AG09309 (cell line): ENCODE results near the gene SLC13A4.
A peak's percentile ranks its signal among the peaks of the same experiment; 100 is the strongest.
"Not testable (repeated sequence)": the region's sequence is repeated elsewhere in the genome, so short reads cannot be mapped to it uniquely, and the experiment has no call there.

Experiments
- DNase-seq: peaks from one replicate; pipeline ENCODE4 v3.0.0-alpha.2; 2010; ENCODE audit warnings: low read depth
- H3K4me3 ChIP-seq: 2 replicates; pipeline ENCODE4 v1.5.1; 2011; ENCODE audit warnings: mild to moderate bottlenecking, low read depth, low read length, moderate library complexity; ENCODE audit not compliant: control insufficient read depth
- CTCF ChIP-seq: IDR thresholded peaks from 2 replicates; pipeline ENCODE4 v1.5.1; 2011; ENCODE audit warnings: mild to moderate bottlenecking, low read depth, low read length, inconsistent platforms; ENCODE audit not compliant: insufficient read depth, control insufficient read depth; ENCODE audit errors: missing control alignments

Gene SLC13A4

DNA sequence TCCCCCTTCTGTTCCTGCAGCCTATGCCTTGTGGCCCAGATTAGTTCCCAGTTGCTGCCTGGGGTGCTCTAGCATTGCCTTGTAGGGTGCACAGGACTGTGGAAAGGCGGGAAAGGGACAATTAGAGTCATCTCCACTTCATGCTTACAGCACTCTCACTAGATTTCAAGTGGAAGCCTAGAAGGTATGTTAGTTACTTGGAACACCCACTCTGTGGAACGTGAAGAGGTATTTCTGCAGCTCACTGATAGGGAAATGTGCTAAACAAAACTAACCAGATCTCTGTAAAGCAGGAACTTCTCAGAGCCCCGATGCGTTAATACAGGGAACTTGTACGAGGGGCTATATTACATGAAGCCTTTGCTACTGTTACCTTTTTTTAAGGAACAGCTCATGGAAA lies 46.2 kb downstream of the SLC13A4 start:
- TF ChIP-seq CTCF = no peak
- H3K4me3 ChIP-seq = no peak overlapping the region
- no peak for DNase-seq

- H3K4me3 ChIP-seq = no peak overlapping the region
- no peak for TF ChIP-seq CTCF
- no peak for DNase-seq
These were observed 49.1 kb downstream of the SLC13A4 start for GRCh38 chr7:135678612-135679575.

DNA sequence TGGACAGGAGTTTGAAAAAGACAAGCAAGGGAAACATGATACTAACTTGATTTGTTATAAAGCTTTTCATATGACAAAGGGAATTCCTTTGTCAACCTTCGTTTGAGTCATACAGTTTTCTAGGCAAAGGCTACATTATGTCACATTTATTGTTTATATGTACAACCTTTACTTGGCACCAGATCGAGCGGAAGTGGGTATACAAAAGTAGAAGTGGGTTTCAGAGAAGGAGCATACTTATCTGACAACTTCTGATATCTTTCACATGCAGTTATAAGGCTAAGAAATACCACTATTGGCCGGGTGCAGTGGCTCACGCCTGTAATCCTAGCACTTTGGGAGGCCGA lies 54.7 kb downstream of the SLC13A4 start:
- no peak for TF ChIP-seq CTCF
- DNase-seq = no peak
- H3K4me3 ChIP-seq = no peak overlapping the region

- no peak overlapping the region for H3K4me3 ChIP-seq
- peak; percentile 88 for TF ChIP-seq CTCF
- no peak for DNase-seq
These were observed 55.2 kb downstream of the SLC13A4 start for GRCh38 chr7:135672560-135673359.

DNA sequence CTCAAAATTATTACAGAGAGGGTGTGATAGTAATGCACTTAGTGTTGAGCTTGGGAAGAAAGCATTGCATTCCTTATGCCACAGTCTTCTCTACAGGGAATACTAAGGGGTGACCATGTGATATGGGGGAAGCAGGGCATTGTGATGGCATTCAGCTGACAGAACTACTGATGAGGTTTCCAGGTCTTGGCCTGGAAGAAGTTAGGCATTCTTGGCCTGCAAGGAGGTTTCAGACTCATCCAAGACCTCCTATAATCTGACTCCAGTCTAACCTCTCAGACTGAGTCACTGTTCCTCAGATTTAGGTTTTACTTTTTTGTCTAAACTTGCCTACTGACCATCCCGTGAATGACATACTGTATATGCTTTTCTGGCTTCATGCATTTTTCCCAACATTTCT lies 57.8 kb downstream of the SLC13A4 start:
- DNase-seq = no peak
- no peak for TF ChIP-seq CTCF

DNA sequence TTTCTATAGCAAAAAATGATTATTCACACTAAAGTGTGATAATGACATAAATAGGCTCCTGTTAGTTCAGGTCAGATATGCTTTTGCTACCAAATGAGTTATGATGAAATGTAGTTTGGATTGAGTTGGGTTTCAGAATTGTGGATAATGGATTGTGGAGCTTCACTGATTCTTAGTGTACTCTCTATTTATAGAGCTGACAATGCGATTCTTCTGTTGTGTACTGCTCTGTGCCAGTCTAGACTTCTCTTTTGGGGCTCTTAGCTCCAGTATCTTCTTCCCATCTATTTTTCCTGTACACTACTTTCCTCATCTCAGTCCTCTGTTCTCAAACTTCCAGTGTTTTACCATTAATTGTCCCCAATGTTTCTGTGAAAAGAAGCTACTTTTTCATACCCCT lies 58.2 kb downstream of the SLC13A4 start:
- no peak for TF ChIP-seq CTCF
- H3K4me3 ChIP-seq = no peak overlapping the region
- no peak for DNase-seq

More for the DNA sequence above, 57.8 kb downstream of the SLC13A4 start:
- H3K4me3 ChIP-seq = no peak overlapping the region

DNA sequence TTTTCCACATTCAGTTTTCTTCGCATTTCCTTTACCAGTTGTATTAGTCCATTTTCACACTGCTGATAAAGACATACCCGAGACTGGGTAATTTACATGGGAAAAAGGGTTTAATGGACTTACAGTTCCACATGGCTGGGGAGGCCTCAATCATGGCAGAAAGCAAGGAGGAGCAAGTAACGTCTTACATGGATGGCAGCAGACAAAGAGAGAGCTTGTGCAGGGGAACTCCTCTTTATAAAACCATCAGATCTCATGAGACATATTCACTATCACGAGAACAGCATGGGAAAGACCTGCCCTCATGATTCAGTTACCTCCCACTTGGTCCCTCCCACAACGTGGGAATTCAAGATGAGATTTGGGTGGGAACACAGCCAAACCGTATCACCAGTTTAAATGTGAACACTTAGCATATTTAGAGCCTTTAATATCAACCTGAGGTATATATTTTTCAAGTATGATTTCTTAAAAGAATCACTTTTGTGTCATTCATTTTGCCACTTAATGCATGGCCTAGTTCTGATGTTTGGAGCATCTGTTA lies 59.1 kb downstream of the SLC13A4 start:
- H3K4me3 ChIP-seq, DNase-seq: not testable (repeated sequence)

- not testable (repeated sequence) for DNase-seq, H3K4me3 ChIP-seq
These were observed 60.4 kb downstream of the SLC13A4 start for GRCh38 chr7:135667626-135668025.
